HCT116 (cell line): Measurements from ENCODE around the gene GRK6. TPM values are rescaled to one million over a fixed set of nuclear protein-coding genes. Genes with fewer than 3 reads are reported as not detected.

Source experiments
- ATAC-seq: fragments of 200-7000 bp; cut with Tn5 transposase; 2 replicates; pipeline ENCODE4 v1.9.1; 2020; ENCODE audit warnings: mild to moderate bottlenecking, moderate library complexity
- BruUV-seq: library from RNA; stranded (reverse); fragments of 400-500 nt; replicated peaks from 2 replicates; lab custom pipeline; 2021; lab: Mats Ljungman, UMichigan
- CTCF ChIA-PET: fragments of 300-600 bp; sonication (Branson Sonifier 250); formaldehyde crosslinking; loops from one replicate; lab custom pipeline; 2021; ENCODE audit warnings: antibody characterized with exemption; lab: Charles Lee
- POLR2A ChIA-PET: fragments of 300-600, 350-600 bp; sonication (Branson Sonifier 250); formaldehyde crosslinking; loops from one replicate; lab custom pipeline; 2021; ENCODE audit warnings: antibody characterized with exemption; lab: Charles Lee
- RAD21 ChIA-PET, 2 experiments: fragments of 300-600 bp; sonication (Branson Sonifier 250); formaldehyde crosslinking; loops; one replicate each; lab custom pipeline; 2023; ENCODE audit warnings: low total read pairs in 2 of 2; ENCODE audit not compliant: uncharacterized antibody in 2 of 2, unreplicated experiment in 2 of 2, low non-redundant PET in 1 of 2; lab: Charles Lee
- DNase-seq: peaks from one replicate; pipeline ENCODE4 v3.0.0-alpha.2; 2010; ENCODE audit warnings: low read depth, low spot score
- H2AFZ ChIP-seq: fragments of 200-600 bp; shearing (Covaris generic), sonication (generic); 2 replicates; pipeline ENCODE4 v1.6.1; 2017; ENCODE audit warnings: low read depth, mixed run types, mixed read lengths, antibody characterized with exemption, low read length; ENCODE audit not compliant: poor library complexity, severe bottlenecking
- H3K27ac ChIP-seq: 2 replicates; pipeline ENCODE4 v1.5.1; 2012; ENCODE audit warnings: low read depth, low read length
- H3K27me3 ChIP-seq: fragments of 200-600 bp; sonication (generic); 2 replicates; pipeline ENCODE4 v1.6.1; 2016; ENCODE audit warnings: mixed run types, low read length, mixed read lengths; ENCODE audit not compliant: insufficient read depth
- H3K36me3 ChIP-seq, 2 experiments: fragments of 200-500 bp in 1 of 2; fragments of 200-600 bp in 1 of 2; sonication (Bioruptor generic) in 1 of 2; sonication (generic) in 1 of 2; 2 replicates each; pipeline versions ENCODE4 v1.5.1 to v1.6.1; 2014 to 2016; ENCODE audit warnings: low read length in 2 of 2, inconsistent platforms in 1 of 2, mixed read lengths in 1 of 2, mixed run types in 1 of 2; ENCODE audit not compliant: insufficient read depth in 2 of 2, control insufficient read depth in 1 of 2
- H3K4me1 ChIP-seq, 2 experiments: fragments of 200-600 bp in 1 of 2; sonication (generic) in 1 of 2; 2 replicates each; pipeline versions ENCODE4 v1.5.1 to v1.6.1; 2012 to 2017; ENCODE audit warnings: low read length in 2 of 2, inconsistent platforms in 1 of 2, mild to moderate bottlenecking in 1 of 2, mixed read lengths in 1 of 2, mixed run types in 1 of 2, moderate library complexity in 1 of 2; ENCODE audit not compliant: insufficient read depth in 2 of 2, control insufficient read depth in 1 of 2
- H3K4me2 ChIP-seq: fragments of 200-600 bp; sonication (generic); 2 replicates; pipeline ENCODE4 v1.6.1; 2017; ENCODE audit warnings: mixed run types, low read length, mixed read lengths
- H3K4me3 ChIP-seq, 2 experiments: fragments of 200-600 bp in 1 of 2; sonication (generic) in 1 of 2; replicated peaks in 1 of 2; 2 replicates each; pipeline ENCODE4 v1.5.1; 2011 to 2016; ENCODE audit warnings: low read length in 2 of 2, control low read depth in 1 of 2, low read depth in 1 of 2, mild to moderate bottlenecking in 1 of 2, mixed read lengths in 1 of 2, mixed run types in 1 of 2
- H3K79me2 ChIP-seq: fragments of 200-600 bp; sonication (generic); 2 replicates; pipeline ENCODE4 v1.6.1; 2017; ENCODE audit warnings: mild to moderate bottlenecking, mixed run types, low read length, moderate library complexity, mixed read lengths; ENCODE audit not compliant: insufficient read depth
- H3K9ac ChIP-seq: fragments of 200-600 bp; sonication (generic); 2 replicates; pipeline ENCODE4 v1.6.1; 2016; ENCODE audit warnings: low read length, mixed read lengths
- H3K9me2 ChIP-seq: fragments of 200-600 bp; sonication (generic), shearing (Covaris generic); 2 replicates; pipeline ENCODE4 v1.6.1; 2017; ENCODE audit warnings: mixed run types, mild to moderate bottlenecking, moderate library complexity; ENCODE audit not compliant: insufficient read depth
- H3K9me3 ChIP-seq, 2 experiments: fragments of 200-500 bp in 1 of 2; fragments of 200-600 bp in 1 of 2; sonication (Bioruptor generic) in 1 of 2; sonication (generic) in 1 of 2; 2 replicates each; pipeline ENCODE4 v1.6.1; 2014 to 2017; ENCODE audit warnings: low read length in 2 of 2, mixed read lengths in 2 of 2, inconsistent platforms in 1 of 2, low read depth in 1 of 2, mild to moderate bottlenecking in 1 of 2, mixed run types in 1 of 2, moderate library complexity in 1 of 2; ENCODE audit not compliant: control insufficient read depth in 1 of 2, insufficient read depth in 1 of 2
- H4K20me1 ChIP-seq: fragments of 200-600 bp; sonication (generic), shearing (Covaris generic); 2 replicates; pipeline ENCODE4 v1.6.1; 2017; ENCODE audit warnings: mixed run types, mild to moderate bottlenecking, moderate library complexity; ENCODE audit not compliant: insufficient read depth
- CEBPB ChIP-seq: IDR thresholded peaks from 2 replicates; pipeline ENCODE4 v1.6.1; 2012; ENCODE audit warnings: low read depth
- EGR1 ChIP-seq: IDR thresholded peaks from 2 replicates; pipeline ENCODE4 v1.6.1; 2012; ENCODE audit warnings: low read depth
- ELF1 ChIP-seq: IDR thresholded peaks from 2 replicates; pipeline ENCODE4 v1.6.1; 2012; ENCODE audit warnings: low read depth, borderline replicate concordance
- EZH2 ChIP-seq: fragments of 200-600 bp; sonication (generic); IDR thresholded peaks from 2 replicates; pipeline ENCODE4 v1.6.1; 2017; ENCODE audit warnings: antibody characterized with exemption, mixed run types
- FOSL1 ChIP-seq: IDR thresholded peaks from 2 replicates; pipeline ENCODE4 v1.6.1; 2012; ENCODE audit warnings: low read depth
- JUND ChIP-seq: IDR thresholded peaks from 2 replicates; pipeline ENCODE4 v1.6.1; 2012
- POLR2A ChIP-seq: IDR thresholded peaks from 2 replicates; pipeline ENCODE4 v1.7.0; 2011; ENCODE audit warnings: borderline replicate concordance; ENCODE audit not compliant: insufficient read depth, insufficient read length; ENCODE audit errors: extremely low read depth
- POLR2AphosphoS5 ChIP-seq: IDR thresholded peaks from 2 replicates; pipeline ENCODE4 v1.6.1; 2011; ENCODE audit warnings: mild to moderate bottlenecking, low read depth, low read length, moderate library complexity
- RAD21 ChIP-seq: IDR thresholded peaks from 2 replicates; pipeline ENCODE4 v1.6.1; 2012; ENCODE audit warnings: low read depth, mild to moderate bottlenecking
- SIN3A ChIP-seq: IDR thresholded peaks from 2 replicates; pipeline ENCODE4 v1.6.1; 2012; ENCODE audit warnings: low read depth
- SP1 ChIP-seq: IDR thresholded peaks from 2 replicates; pipeline ENCODE4 v1.6.1; 2012; ENCODE audit warnings: low read depth
- TCF7L2 ChIP-seq: IDR thresholded peaks from 2 replicates; pipeline ENCODE4 v1.7.0; 2011; ENCODE audit warnings: borderline replicate concordance, inconsistent platforms; ENCODE audit not compliant: insufficient read depth, insufficient read length; ENCODE audit errors: extremely low read depth
- YY1 ChIP-seq: IDR thresholded peaks from 2 replicates; pipeline ENCODE4 v1.6.1; 2011; ENCODE audit warnings: low read length, low read depth, moderate library complexity, mild to moderate bottlenecking; ENCODE audit not compliant: insufficient replicate concordance; ENCODE audit errors: extremely low read depth
- ZFX ChIP-seq: fragments of 450-650 bp; IDR thresholded peaks from 2 replicates; pipeline ENCODE4 v1.6.1; 2017
- intact Hi-C: fragments of 100-400 bp; cut with micrococcal nuclease; formaldehyde crosslinking; loops from 2 replicates; pipeline ENCODE4 v1.10.0; 2022
- total RNA-seq: library from RNA; stranded (reverse); gene quantifications from one replicate; pipeline ENCODE4 v1.2.1, GENCODE V29; 2021; ENCODE audit not compliant: unreplicated experiment
- TF ChIP-seq, protein P1 (sequence below): IDR thresholded peaks from 2 replicates; pipeline ENCODE4 v1.6.1; 2012
- TF ChIP-seq, protein P2 (sequence below): IDR thresholded peaks from 2 replicates; pipeline ENCODE4 v1.6.1; 2012; ENCODE audit warnings: low read depth
- TF ChIP-seq, protein P3 (sequence below): IDR thresholded peaks from 2 replicates; pipeline ENCODE4 v1.6.1; 2012
- TF ChIP-seq, protein P4 (sequence below): IDR thresholded peaks from 2 replicates; pipeline ENCODE4 v1.6.1; 2011; ENCODE audit warnings: mild to moderate bottlenecking, low read length, moderate library complexity; ENCODE audit not compliant: insufficient replicate concordance; ENCODE audit errors: extremely low read depth

The GRK6 gene
- total RNA-seq, 1 experiment from 2014 or later: 89.3 TPM

DNA sequence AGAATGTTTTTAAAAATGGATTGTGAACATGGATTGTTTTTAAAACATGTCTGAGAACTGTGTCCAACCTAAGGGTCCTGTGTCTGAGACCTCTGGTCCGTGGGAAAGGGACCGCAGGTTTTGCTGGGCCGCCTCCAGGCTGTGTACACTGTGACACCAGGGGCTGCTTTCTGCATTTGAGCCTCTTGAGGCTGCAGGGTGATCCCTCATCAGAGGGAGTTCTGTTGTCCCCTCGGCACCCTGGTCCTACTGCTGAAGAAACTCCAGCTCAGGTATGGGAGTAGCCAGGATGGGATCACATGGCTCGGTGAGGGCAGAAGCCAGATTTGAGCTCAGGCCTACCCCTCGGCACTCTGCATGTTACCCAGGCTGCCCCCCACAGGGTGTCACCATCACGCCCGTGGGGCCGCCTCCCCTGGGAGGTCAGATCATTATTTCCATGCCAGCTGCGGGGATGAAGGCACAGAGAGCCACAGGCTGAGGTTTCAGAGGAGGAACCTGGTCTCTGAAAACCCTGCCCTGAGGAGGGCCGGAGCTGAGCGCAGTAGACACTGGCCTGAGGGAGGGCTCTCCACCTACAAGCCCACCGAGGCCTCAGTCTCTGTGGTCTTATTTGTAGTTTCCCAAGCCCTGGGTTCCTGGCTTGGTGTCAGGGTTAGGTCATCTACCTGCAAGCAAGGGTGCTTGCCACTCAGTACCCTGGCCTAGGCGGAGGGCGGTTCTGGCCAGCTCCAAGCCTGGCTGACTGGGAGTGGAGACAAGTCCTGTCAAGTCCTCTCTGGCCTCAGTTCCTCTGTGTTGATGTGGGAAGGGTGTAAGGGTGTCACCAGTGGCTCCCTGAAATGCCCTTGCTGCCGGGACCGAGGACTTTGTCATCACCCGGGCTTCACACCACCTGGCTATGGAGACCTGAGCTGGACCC is 22.9 kb downstream of the GRK6 start:
- CTCF ChIA-PET: interaction anchor here (1.1 to 6.3 kb wide), 4 partner anchors 8 to 59 kb away, joined by 3 to 53 read pairs (median 12); partner anchors contain the start of gene PDLIM7
- TF ChIP-seq, protein P1, sequence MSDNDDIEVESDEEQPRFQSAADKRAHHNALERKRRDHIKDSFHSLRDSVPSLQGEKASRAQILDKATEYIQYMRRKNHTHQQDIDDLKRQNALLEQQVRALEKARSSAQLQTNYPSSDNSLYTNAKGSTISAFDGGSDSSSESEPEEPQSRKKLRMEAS: no peak
- TF ChIP-seq ZFX (no peak), POLR2A (no peak), TCF7L2 (no peak), ELF1 (no peak), POLR2AphosphoS5 (no peak), JUND (no peak), FOSL1 (no peak), EZH2 (no peak), RAD21 (no peak), CEBPB (no peak), SP1 (no peak), SIN3A (no peak), YY1 (no peak), EGR1 (no peak)
- TF ChIP-seq, protein P2, sequence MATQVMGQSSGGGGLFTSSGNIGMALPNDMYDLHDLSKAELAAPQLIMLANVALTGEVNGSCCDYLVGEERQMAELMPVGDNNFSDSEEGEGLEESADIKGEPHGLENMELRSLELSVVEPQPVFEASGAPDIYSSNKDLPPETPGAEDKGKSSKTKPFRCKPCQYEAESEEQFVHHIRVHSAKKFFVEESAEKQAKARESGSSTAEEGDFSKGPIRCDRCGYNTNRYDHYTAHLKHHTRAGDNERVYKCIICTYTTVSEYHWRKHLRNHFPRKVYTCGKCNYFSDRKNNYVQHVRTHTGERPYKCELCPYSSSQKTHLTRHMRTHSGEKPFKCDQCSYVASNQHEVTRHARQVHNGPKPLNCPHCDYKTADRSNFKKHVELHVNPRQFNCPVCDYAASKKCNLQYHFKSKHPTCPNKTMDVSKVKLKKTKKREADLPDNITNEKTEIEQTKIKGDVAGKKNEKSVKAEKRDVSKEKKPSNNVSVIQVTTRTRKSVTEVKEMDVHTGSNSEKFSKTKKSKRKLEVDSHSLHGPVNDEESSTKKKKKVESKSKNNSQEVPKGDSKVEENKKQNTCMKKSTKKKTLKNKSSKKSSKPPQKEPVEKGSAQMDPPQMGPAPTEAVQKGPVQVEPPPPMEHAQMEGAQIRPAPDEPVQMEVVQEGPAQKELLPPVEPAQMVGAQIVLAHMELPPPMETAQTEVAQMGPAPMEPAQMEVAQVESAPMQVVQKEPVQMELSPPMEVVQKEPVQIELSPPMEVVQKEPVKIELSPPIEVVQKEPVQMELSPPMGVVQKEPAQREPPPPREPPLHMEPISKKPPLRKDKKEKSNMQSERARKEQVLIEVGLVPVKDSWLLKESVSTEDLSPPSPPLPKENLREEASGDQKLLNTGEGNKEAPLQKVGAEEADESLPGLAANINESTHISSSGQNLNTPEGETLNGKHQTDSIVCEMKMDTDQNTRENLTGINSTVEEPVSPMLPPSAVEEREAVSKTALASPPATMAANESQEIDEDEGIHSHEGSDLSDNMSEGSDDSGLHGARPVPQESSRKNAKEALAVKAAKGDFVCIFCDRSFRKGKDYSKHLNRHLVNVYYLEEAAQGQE: no peak
- TF ChIP-seq, protein P3, sequence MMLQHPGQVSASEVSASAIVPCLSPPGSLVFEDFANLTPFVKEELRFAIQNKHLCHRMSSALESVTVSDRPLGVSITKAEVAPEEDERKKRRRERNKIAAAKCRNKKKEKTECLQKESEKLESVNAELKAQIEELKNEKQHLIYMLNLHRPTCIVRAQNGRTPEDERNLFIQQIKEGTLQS: no peak
- TF ChIP-seq, protein P4, sequence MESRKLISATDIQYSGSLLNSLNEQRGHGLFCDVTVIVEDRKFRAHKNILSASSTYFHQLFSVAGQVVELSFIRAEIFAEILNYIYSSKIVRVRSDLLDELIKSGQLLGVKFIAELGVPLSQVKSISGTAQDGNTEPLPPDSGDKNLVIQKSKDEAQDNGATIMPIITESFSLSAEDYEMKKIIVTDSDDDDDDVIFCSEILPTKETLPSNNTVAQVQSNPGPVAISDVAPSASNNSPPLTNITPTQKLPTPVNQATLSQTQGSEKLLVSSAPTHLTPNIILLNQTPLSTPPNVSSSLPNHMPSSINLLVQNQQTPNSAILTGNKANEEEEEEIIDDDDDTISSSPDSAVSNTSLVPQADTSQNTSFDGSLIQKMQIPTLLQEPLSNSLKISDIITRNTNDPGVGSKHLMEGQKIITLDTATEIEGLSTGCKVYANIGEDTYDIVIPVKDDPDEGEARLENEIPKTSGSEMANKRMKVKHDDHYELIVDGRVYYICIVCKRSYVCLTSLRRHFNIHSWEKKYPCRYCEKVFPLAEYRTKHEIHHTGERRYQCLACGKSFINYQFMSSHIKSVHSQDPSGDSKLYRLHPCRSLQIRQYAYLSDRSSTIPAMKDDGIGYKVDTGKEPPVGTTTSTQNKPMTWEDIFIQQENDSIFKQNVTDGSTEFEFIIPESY: no peak
- no peaks in the 10 kb centered on the region for H3K9me3 ChIP-seq
- H3K79me2 ChIP-seq: peaks cover 67% of the 10 kb centered on the region
- H2AFZ ChIP-seq: no peak overlapping the region
- no TSS peak for BruUV-seq
- DNase-seq (no peak), ATAC-seq (no peak)
- H3K27ac ChIP-seq: peak overlapping the region; percentile 95; the same call in 1 of the 2 replicates
- H3K4me1 ChIP-seq: peaks cover 20 to 76% of the 10 kb centered on the region in 2 experiments
- no peaks in the 10 kb centered on the region for H4K20me1 ChIP-seq
- no peaks in the 10 kb centered on the region for H3K27me3 ChIP-seq
- no peak overlapping the region for H3K4me3 ChIP-seq
- peaks cover 0 to 9% of the 10 kb centered on the region in 2 experiments; a peak in 1 of 4 replicates for H3K36me3 ChIP-seq
- peak overlapping the region; percentile 99 for H3K9ac ChIP-seq
- no peaks in the 10 kb centered on the region for H3K9me2 ChIP-seq
- H3K4me2 ChIP-seq: peak overlapping the region; percentile 99
- POLR2A ChIA-PET: interaction anchor here (2.0 to 2.2 kb wide), 3 partner anchors 8 to 60 kb away, joined by 5 to 9 read pairs (median 8); partner anchors contain the start of gene GRK6
- intact Hi-C loops: no loop called here
- RAD21 ChIA-PET: interaction anchor here in 1 of 2 experiments (1.1 kb wide), 1 partner anchor 47 kb away, joined by 3 read pairs; no protein-coding TSS in a partner anchor
